NCI-H2196 (cell line): ENCODE measurements around the gene KCND2.
"Not testable (repeated sequence)": the region's sequence is repeated elsewhere in the genome, so short reads cannot be mapped to it uniquely, and the experiment has no call there.

ENCODE experiments used
- DNase-seq: peaks from one replicate; lab custom pipeline; 2025; ENCODE audit not compliant: unreplicated experiment; lab: John Stamatoyannopoulos, UW

KCND2 gene

GRCh38 chr7:120735791-120736190 lies 462.8 kb downstream of the KCND2 start:
- DNase-seq, result no peak

GRCh38 chr7:120738816-120739215 lies 465.8 kb downstream of the KCND2 start:
- DNase-seq, result no peak

GRCh38 chr7:120740348-120740747 lies 467.4 kb downstream of the KCND2 start:
- peak; percentile 68 for DNase-seq

- DNase-seq, result peak; percentile 37
Measured at GRCh38 chr7:120741371-120742042, 468.5 kb downstream of the KCND2 start.

- peak; percentile 85 for DNase-seq
Measured at GRCh38 chr7:120742372-120742771, 469.4 kb downstream of the KCND2 start.

- peak; percentile 57 for DNase-seq
Measured at GRCh38 chr7:120743128-120743527, 470.2 kb downstream of the KCND2 start.

- no peak for DNase-seq
Measured at GRCh38 chr7:120760050-120760449, 487.1 kb downstream of the KCND2 start.

- no peak for DNase-seq
Measured at GRCh38 chr7:120760851-120761250, 487.9 kb downstream of the KCND2 start.

- no peak for DNase-seq
Measured at GRCh38 chr7:120770206-120770605, 497.2 kb downstream of the KCND2 start.

GRCh38 chr7:120774481-120774880 lies 501.5 kb downstream of the KCND2 start:
- DNase-seq, result no peak

GRCh38 chr7:120775755-120776154 lies 502.8 kb downstream of the KCND2 start:
- DNase-seq, result no peak

- not testable (repeated sequence) for DNase-seq
Measured at GRCh38 chr7:120779078-120779477, 506.1 kb downstream of the KCND2 start.

GRCh38 chr7:120780451-120780850 lies 507.5 kb downstream of the KCND2 start:
- not testable (repeated sequence) for DNase-seq

GRCh38 chr7:120780938-120781337 lies 508.0 kb downstream of the KCND2 start:
- DNase-seq, result no peak

- not testable (repeated sequence) for DNase-seq
Measured at GRCh38 chr7:120781924-120782323, 508.9 kb downstream of the KCND2 start.

- DNase-seq, result no peak
Measured at GRCh38 chr7:120783273-120783672, 510.3 kb downstream of the KCND2 start.

GRCh38 chr7:120783721-120784120 lies 510.7 kb downstream of the KCND2 start:
- DNase-seq, result no peak

GRCh38 chr7:120785095-120785494 lies 512.1 kb downstream of the KCND2 start:
- DNase-seq, result no peak

- DNase-seq, result peak; percentile 6
Measured at GRCh38 chr7:120792091-120792860, 519.3 kb downstream of the KCND2 start.

GRCh38 chr7:120792861-120793130 lies 519.8 kb downstream of the KCND2 start:
- DNase-seq, result no peak

GRCh38 chr7:120793213-120793936 lies 520.4 kb downstream of the KCND2 start:
- no peak for DNase-seq

GRCh38 chr7:120794106-120794729 lies 521.2 kb downstream of the KCND2 start:
- no peak for DNase-seq
